ENCODE results near the gene SMAGP. TPM values are rescaled to one million over a fixed set of nuclear protein-coding genes. Genes with fewer than 3 reads are reported as not detected.
"Not testable (repeated sequence)": the region's sequence is repeated elsewhere in the genome, so short reads cannot be mapped to it uniquely, and the experiment has no call there.

The SMAGP gene
- total RNA-seq: 9.1 and 11.0 TPM in 2 replicates
- long read RNA-seq, partial matches to known transcripts: 1 of 9 reads
- long read RNA-seq, other reads (novel, unspliced or antisense): 4 of 9 reads

GRCh38 chr12:51270067-51270950 is at the start of gene SMAGP:
Gene SMAGP (minus strand): TSS chr12:51270415. CDS start chr12:51269278, 1,137 bp downstream.
- H3K4me1 Mint-ChIP-seq (ENCODE audit: low read depth): peaks cover 12% of the 10 kb centered on the region
- H3K27me3 Mint-ChIP-seq: peaks cover 6% of the 10 kb centered on the region
- peak; percentile 88 for DNase-seq (ENCODE audit: low spot score, unreplicated experiment)
- no peaks in the 10 kb centered on the region for H3K9me3 Mint-ChIP-seq (ENCODE audit: low read depth)
- H3K4me3 Mint-ChIP-seq (ENCODE audit: low read depth): peak within 1 kb of the TSS; percentile 91
- H3K27ac Mint-ChIP-seq: peak within 1 kb of the TSS; percentile 96
- H3K36me3 Mint-ChIP-seq (ENCODE audit: insufficient read depth): peaks cover 2% of the 10 kb centered on the region
- no peak for TF ChIP-seq CTCF (IDR thresholded peaks at IDR 0.05; ENCODE audit: unreplicated experiment)

- Mint-ChIP-seq H3K9me3 (ENCODE audit: low read depth) (no peaks in the 10 kb centered on the region), H3K4me1 (ENCODE audit: low read depth) (peaks cover 25% of the 10 kb centered on the region), H3K27me3 (no peaks in the 10 kb centered on the region), H3K4me3 (ENCODE audit: low read depth) (no peak overlapping the region), H3K27ac (no peak overlapping the region), H3K36me3 (ENCODE audit: insufficient read depth) (no peaks in the 10 kb centered on the region)
- DNase-seq (ENCODE audit: low spot score, unreplicated experiment): no peak
- no peak for TF ChIP-seq CTCF (IDR thresholded peaks at IDR 0.05; ENCODE audit: unreplicated experiment)
Observed at GRCh38 chr12:51318846-51319599, 48.8 kb upstream of the SMAGP start.

GRCh38 chr12:51318057-51318806 is 48.0 kb upstream of the SMAGP start:
- H3K4me3 Mint-ChIP-seq (ENCODE audit: low read depth); H3K27ac Mint-ChIP-seq; DNase-seq (ENCODE audit: low spot score, unreplicated experiment); H3K27me3 Mint-ChIP-seq; H3K9me3 Mint-ChIP-seq (ENCODE audit: low read depth); H3K36me3 Mint-ChIP-seq (ENCODE audit: insufficient read depth): not testable (repeated sequence)
- H3K4me1 Mint-ChIP-seq (ENCODE audit: low read depth): peaks cover 25% of the 10 kb centered on the region

- H3K36me3 Mint-ChIP-seq (ENCODE audit: insufficient read depth): no peaks in the 10 kb centered on the region
- no peaks in the 10 kb centered on the region for H3K9me3 Mint-ChIP-seq (ENCODE audit: low read depth)
- no peaks in the 10 kb centered on the region for H3K27me3 Mint-ChIP-seq
- H3K27ac Mint-ChIP-seq: no peak overlapping the region
- H3K4me3 Mint-ChIP-seq (ENCODE audit: low read depth): no peak overlapping the region
- H3K4me1 Mint-ChIP-seq (ENCODE audit: low read depth): peaks cover 6% of the 10 kb centered on the region
- no peak for TF ChIP-seq CTCF (IDR thresholded peaks at IDR 0.05; ENCODE audit: unreplicated experiment)
- no peak for DNase-seq (ENCODE audit: low spot score, unreplicated experiment)
Observed at GRCh38 chr12:51311389-51311788, 41.2 kb upstream of the SMAGP start.

GRCh38 chr12:51307655-51308593 is 37.7 kb upstream of the SMAGP start:
- Mint-ChIP-seq H3K4me1 (ENCODE audit: low read depth) (peaks cover 6% of the 10 kb centered on the region), H3K9me3 (ENCODE audit: low read depth) (no peaks in the 10 kb centered on the region), H3K27me3 (peaks cover 4% of the 10 kb centered on the region), H3K4me3 (ENCODE audit: low read depth) (no peak overlapping the region), H3K27ac (peak overlapping the region; percentile 3), H3K36me3 (ENCODE audit: insufficient read depth) (no peaks in the 10 kb centered on the region)
- no peak for TF ChIP-seq CTCF (IDR thresholded peaks at IDR 0.05; ENCODE audit: unreplicated experiment)
- no peak for DNase-seq (ENCODE audit: low spot score, unreplicated experiment)
